ENCODE measurements around the gene SOCS7.

Gene SOCS7

GRCh38 chr17:38442548-38442947, 90.9 kb downstream of the SOCS7 start:
- DNase-seq, result no peak

- DNase-seq, result no peak
Measured at GRCh38 chr17:38443356-38444031, 91.8 kb downstream of the SOCS7 start.

GRCh38 chr17:38444151-38444550, 92.5 kb downstream of the SOCS7 start:
- DNase-seq, result peak; percentile 18

- no peak for DNase-seq
Measured at GRCh38 chr17:38447502-38448085, 96.0 kb downstream of the SOCS7 start.

GRCh38 chr17:38448208-38448771, 96.6 kb downstream of the SOCS7 start:
- no peak for DNase-seq

GRCh38 chr17:38449364-38449763, 97.7 kb downstream of the SOCS7 start:
- no peak for DNase-seq

GRCh38 chr17:38450557-38451029, 98.9 kb downstream of the SOCS7 start:
- DNase-seq, result no peak

- no peak for DNase-seq
Measured at GRCh38 chr17:38451030-38451839, 99.6 kb downstream of the SOCS7 start.

- no peak for DNase-seq
Measured at GRCh38 chr17:38451840-38452529, 100.3 kb downstream of the SOCS7 start.

GRCh38 chr17:38452719-38453118, 101.1 kb downstream of the SOCS7 start:
- DNase-seq, result no peak

- DNase-seq, result no peak
Measured at GRCh38 chr17:38453951-38454421, 102.3 kb downstream of the SOCS7 start.

GRCh38 chr17:38454532-38454931, 102.9 kb downstream of the SOCS7 start:
- no peak for DNase-seq

Measured in central memory CD4-positive, alpha-beta T cell (primary cell).